Breast epithelium (tissue), 3 donors: ENCODE data around the gene CUBN.
A peak's percentile ranks its signal among the peaks of the same experiment; 100 is the strongest.

Experiments used
- POLR2AphosphoS5 ChIP-seq, 3 donors: sonication (generic); formaldehyde crosslinking; IDR thresholded peaks; one replicate each; pipeline ENCODE4 v1.6.1; 2017; ENCODE audit warnings: antibody characterized with exemption in 3 of 3
- TF ChIP-seq, protein P1 (sequence below), 3 donors: fragments of 450-650 bp; IDR thresholded peaks; one replicate each; pipeline ENCODE4 v1.5.1; 2016 to 2017; ENCODE audit warnings: antibody characterized with exemption in 3 of 3, mild to moderate bottlenecking in 3 of 3, moderate library complexity in 3 of 3

DNA sequence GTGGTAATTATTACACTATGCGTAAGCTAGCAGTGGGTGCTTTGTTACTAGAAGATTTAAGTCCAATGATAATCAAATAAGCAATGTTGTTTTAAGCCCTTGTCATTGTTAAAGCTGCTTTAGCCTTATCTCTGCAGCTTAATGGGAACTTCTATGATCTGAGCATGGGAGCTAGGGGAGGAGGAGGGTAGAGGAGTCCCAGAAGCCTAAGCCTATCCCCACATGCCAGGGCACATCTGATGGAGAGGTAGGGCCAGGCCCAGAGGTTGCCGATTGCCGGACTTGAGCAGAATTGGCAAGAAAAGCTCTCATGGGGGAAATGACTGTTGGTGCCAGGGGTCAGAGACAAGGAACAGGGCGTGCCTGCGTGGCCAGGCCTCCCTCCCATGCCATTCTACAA, 13.4 kb downstream of the CUBN start:
- TF ChIP-seq POLR2AphosphoS5 (IDR thresholded peaks at IDR 0.05): peak in 1 of 3 donors; percentile 36
- TF ChIP-seq, protein P1, sequence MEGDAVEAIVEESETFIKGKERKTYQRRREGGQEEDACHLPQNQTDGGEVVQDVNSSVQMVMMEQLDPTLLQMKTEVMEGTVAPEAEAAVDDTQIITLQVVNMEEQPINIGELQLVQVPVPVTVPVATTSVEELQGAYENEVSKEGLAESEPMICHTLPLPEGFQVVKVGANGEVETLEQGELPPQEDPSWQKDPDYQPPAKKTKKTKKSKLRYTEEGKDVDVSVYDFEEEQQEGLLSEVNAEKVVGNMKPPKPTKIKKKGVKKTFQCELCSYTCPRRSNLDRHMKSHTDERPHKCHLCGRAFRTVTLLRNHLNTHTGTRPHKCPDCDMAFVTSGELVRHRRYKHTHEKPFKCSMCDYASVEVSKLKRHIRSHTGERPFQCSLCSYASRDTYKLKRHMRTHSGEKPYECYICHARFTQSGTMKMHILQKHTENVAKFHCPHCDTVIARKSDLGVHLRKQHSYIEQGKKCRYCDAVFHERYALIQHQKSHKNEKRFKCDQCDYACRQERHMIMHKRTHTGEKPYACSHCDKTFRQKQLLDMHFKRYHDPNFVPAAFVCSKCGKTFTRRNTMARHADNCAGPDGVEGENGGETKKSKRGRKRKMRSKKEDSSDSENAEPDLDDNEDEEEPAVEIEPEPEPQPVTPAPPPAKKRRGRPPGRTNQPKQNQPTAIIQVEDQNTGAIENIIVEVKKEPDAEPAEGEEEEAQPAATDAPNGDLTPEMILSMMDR (IDR thresholded peaks at IDR 0.05): no peak
